WTC11 (cell line): Measurements from ENCODE around the gene CABLES1.

Source experiments
- ATF2 ChIP-seq: sonication (generic); formaldehyde crosslinking; IDR thresholded peaks from 2 replicates; pipeline ENCODE4 v1.8.1; 2022; ENCODE audit warnings: low read depth, missing genetic modification reagents, borderline replicate concordance
- CTCF ChIP-seq: fragments of 200-600 bp; IDR thresholded peaks from 2 replicates; pipeline ENCODE4 v1.8.0; 2022; ENCODE audit warnings: antibody characterized with exemption
- ESRRA ChIP-seq: sonication (generic); formaldehyde crosslinking; IDR thresholded peaks from 2 replicates; pipeline ENCODE4 v1.8.1; 2022; ENCODE audit warnings: mild to moderate bottlenecking, missing genetic modification reagents, borderline replicate concordance

GRCh38 chr18:23173912-23174311 is 38.6 kb downstream of the CABLES1 start:
- TF ChIP-seq ATF2 (CRISPR knock-in tag) (no peak), ESRRA (CRISPR knock-in tag) (no peak), CTCF (no peak)
